T-helper 1 cell (primary cell): Measurements from ENCODE around the gene TUB.

ENCODE experiments used
- DNase-seq, 5 donors: peaks; one replicate each; pipeline ENCODE4 v3.0.0-alpha.2; 2012 to 2020

TUB gene

GRCh38 chr11:8047382-8047781 lies 33.6 kb upstream of the TUB start:
- DNase-seq: no peak

DNA sequence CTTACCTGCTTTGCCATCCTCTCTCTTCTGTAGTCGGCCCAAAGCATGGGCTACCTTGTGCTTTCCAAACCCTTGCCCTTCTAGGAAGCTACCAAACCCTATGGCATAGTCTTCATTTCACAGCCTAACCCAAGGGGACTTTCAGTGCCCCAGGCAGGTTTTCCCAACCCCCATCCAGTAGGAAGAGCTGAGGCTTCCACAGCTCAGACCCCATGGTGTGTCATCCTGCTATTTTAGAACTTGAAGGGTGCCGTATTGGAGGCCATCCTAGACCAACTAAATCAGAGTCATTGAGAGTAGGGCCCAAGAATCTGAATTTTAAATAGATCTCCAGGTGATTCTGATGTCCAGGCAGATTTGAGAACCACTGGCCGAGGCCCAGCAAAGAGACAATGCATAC lies 31.9 kb upstream of the TUB start:
- DNase-seq: no peak

- no peak for DNase-seq
Measured at GRCh38 chr11:8055091-8055835, 25.7 kb upstream of the TUB start.

- DNase-seq: no peak
Measured at GRCh38 chr11:8055836-8056526, 25.0 kb upstream of the TUB start.

- DNase-seq: no peak
Measured at GRCh38 chr11:8056810-8057463, 24.1 kb upstream of the TUB start.

DNA sequence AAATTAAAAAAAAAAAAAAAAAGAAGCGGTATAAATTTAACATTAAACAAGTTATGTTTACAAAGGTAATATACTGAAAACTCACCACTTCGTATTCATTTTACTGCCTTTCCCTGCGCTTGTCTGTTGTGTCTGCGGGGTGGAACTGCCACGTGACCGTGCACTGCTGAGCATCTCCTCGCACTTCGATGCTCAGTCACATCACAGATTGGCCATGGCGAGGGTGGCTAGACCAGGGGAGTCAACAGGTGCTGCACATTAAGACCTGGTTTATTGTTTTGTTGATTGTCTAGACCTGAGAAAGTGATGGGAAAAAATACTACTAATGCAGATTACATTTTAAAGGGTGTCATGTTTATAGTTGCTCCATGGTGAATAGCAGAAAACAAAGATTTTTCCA lies 22.8 kb upstream of the TUB start:
- no peak for DNase-seq

GRCh38 chr11:8059030-8059429 lies 22.0 kb upstream of the TUB start:
- DNase-seq: no peak

DNA sequence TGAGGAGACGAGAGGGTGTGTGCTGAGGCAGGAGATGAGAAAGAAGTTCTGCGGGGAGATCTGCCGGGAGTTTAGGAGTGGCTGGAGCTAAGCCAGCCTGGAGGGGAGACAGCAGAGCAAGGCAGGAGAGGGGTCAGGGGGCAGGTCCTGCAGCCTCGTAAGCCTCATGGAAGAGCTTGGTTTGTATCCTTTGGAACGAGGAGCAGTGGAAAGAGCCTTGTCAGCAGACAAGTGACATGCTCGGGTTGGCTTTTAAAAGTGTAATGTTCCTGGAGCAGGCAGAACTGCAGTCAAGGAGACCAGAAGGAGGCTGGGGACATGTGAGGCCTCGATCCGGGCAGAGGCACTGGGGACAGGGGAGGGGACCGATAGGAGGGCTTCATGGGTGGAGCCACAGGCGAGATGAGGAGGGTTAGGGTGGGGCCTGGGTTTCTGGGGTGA lies 21.4 kb upstream of the TUB start:
- DNase-seq: no peak

- no peak for DNase-seq
Measured at GRCh38 chr11:8060146-8060719, 20.8 kb upstream of the TUB start.

DNA sequence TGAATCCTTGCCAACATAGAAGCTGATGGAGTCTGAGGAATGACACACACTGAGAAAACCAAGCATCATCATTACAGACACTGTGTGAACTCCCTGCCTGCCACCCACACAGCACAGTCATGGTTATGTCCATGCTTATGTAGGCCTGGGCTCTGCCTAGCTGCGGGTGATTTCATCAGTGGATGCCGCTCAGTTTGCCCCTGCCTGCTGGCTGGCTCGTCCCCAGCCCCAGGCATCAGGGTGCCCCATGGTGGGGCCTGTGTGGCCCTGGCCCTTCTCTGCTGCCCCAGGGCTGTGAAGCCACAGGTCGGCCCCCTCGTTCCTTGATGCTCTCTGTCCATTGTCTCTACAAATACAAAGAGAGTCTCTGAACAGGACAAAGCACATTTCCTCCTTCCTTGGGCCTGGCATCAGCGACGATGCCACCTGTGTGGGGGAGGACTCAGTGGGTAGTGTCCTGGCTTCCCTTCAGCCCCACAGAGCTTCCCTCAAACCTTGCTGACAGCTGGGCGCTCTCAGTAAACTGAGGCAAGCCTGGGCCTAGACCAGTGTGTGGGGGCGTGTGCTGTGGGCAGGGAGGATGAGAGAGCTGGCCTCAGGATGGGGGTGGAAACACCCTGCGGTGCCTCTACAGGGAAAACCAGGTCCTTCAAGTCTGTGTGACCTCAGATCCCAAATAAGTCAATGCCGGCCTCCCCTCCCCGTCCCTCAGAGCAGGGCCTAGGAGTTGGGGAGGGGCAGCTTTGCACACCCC lies 20.0 kb upstream of the TUB start:
- no peak for DNase-seq

GRCh38 chr11:8061555-8062428 lies 19.2 kb upstream of the TUB start:
- DNase-seq: no peak

GRCh38 chr11:8062781-8063257 lies 18.2 kb upstream of the TUB start:
- no peak for DNase-seq

DNA sequence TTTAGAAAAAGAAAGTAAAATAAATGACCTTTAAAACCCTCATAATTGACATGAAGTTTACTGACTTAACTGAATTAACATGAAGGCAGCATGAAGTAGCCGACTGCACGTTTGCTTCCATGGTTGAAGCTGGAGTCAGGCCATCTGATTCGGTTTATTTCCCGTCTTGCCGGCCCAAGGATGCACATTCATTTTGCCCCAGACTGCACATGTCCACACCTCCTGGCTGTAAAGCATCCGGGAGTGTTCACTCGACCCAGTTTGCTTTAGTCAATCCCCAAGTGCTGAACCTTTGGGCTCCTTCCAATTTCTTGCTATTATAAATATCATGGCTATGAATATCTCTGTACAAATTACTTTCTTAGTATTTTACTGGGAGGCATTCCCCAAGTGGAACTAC lies 17.7 kb upstream of the TUB start:
- DNase-seq: no peak

GRCh38 chr11:8065031-8065430 lies 16.0 kb upstream of the TUB start:
- DNase-seq: no peak

DNA sequence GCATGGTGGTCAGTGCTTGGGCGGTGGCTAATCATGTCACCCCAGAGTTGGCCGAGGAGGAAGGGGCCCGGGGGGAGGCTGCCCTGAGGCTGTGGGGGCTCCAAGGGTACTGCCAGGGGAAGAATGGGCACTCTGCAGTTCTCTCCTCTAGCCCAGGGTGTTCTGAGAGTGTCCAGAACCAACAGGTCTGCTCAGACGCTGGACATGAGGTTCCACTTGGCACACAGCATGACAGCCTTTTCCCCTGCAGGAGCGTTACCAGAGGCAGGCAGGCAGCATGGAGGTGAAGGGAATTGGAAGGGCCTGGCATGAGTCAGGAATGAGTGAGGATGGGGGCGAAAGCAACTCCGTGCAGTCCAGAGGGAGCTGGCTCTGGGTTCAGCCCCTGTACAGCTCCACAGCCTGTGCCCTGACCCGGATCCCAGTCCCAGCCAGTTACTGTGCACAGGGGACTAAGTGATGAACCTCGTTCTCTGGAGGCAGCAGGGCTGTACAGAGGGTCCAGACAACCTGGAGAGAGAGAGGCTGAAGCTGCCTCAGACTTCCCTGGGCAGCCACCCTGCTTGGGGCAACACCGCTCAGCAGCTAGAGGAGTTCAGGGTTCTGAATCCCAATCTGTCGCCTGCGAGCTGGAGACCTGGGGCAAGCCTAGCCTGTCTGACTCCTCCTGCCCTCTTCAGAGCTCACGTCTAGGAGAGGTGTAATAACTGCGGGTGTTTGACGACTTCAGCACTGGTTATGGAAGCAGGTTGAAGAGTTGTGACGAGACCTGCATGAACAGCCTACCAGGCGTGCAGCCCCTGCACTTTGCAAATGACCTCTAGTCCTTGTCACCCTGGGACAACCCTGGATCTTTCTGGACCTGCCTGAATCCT lies 14.7 kb upstream of the TUB start:
- DNase-seq: no peak

DNA sequence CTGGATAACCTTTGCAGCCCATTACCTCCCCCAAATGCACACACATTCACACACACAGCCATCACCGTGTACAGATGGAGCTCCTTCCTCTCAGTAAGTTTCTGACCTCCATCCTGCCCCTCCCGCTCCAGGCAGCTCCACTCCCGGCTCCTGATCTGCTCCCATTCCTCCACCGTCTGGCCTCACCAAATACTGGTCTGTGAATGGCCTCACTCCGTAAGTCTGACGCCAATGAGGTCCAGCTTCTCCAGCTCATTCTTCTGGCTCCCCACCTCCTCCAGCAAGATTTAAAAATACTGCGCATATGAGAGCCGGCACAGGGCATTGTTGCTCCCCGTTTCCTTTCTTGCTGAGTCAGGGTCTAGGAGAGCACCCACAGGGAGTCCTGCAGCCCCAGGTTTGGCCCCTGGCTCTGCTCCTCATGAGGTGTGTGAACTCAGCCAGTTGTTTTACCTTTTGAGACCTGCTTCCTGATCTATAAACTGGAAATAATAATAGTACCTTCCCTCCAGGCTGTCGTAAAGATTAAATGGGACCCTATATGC lies 14.0 kb upstream of the TUB start:
- DNase-seq: no peak

DNA sequence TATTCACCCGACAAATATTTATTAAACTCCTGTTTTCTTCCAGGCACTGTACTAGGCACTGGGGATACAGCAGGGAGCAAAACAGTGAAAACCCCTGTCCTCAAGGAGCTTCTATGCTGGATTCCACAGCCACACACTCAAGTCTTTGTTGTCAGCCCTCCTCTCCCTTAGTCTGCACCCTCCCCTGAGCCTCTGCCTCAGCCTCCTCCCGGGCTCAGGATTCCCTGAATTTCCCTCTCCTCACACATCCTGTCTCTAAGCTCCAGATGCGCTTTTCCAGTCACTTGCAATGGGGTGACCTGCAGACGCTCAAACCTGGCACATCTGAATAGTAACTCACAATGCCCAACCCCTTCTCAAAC lies 13.5 kb upstream of the TUB start:
- DNase-seq: no peak

- no peak for DNase-seq
Measured at GRCh38 chr11:8067929-8068575, 13.0 kb upstream of the TUB start.

DNA sequence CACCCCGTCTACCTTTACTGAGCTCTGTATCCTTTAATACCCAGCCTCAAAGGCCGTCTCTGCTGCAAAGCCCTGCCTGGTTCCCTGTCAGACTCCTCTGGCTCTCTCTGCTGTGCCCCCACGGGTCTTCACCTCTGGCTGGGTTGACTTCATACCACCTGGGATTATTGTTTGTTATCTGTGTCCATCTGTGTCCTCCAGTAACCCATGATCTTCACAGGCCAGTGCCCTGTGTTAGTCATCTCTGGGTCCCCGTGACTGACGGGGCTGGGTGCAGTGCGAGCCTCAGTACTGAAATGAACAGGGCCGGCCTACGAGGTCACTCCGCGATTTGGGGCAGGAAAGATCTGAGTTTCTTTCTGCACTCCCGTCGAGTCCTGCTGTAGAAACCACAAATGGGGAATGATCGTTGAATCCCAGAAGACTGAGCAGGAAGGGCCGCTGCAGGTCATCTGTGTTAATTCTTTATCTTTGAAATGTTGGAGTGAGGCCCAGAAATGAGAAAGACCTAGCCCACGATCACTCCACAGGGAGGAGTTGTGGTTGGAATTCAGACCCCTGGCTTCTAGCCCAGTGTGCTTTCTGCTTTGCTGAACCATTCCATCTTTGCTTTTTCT lies 12.3 kb upstream of the TUB start:
- DNase-seq: no peak
